Smooth muscle cell (in vitro differentiated cells): ENCODE results near the gene GADD45G. TPM values are rescaled to one million over a fixed set of nuclear protein-coding genes. Genes with fewer than 3 reads are reported as not detected.

Experiments
- DNase-seq: peaks from one replicate; lab custom pipeline; 2025; ENCODE audit not compliant: unreplicated experiment; lab: John Stamatoyannopoulos, UW
- H2AFZ ChIP-seq: fragments of 200-600 bp; sonication (generic); 2 replicates; pipeline ENCODE4 v1.6.0; 2016; ENCODE audit warnings: antibody characterized with exemption, low read depth, mild to moderate bottlenecking
- H3F3A ChIP-seq: fragments of 200-600 bp; sonication (generic); 2 replicates; pipeline ENCODE4 v1.6.0; 2017; ENCODE audit warnings: antibody characterized with exemption, low read depth
- H3K27ac ChIP-seq: fragments of 200-600 bp; sonication (generic); 2 replicates; pipeline ENCODE4 v1.5.1; 2016; ENCODE audit warnings: low read depth, mild to moderate bottlenecking
- H3K27me3 ChIP-seq: fragments of 200-600 bp; sonication (generic); 2 replicates; pipeline ENCODE4 v1.6.1; 2016; ENCODE audit warnings: low read depth, mild to moderate bottlenecking
- H3K36me3 ChIP-seq: fragments of 200-600 bp; sonication (generic); 2 replicates; pipeline ENCODE4 v1.5.1; 2016; ENCODE audit warnings: low read depth
- H3K4me1 ChIP-seq: fragments of 200-600 bp; sonication (generic); 2 replicates; pipeline ENCODE4 v1.5.1; 2016; ENCODE audit warnings: low read depth
- H3K4me2 ChIP-seq: fragments of 200-600 bp; sonication (generic); 2 replicates; pipeline ENCODE4 v1.6.0; 2016; ENCODE audit warnings: mild to moderate bottlenecking
- H3K4me3 ChIP-seq: fragments of 200-600 bp; sonication (generic); 2 replicates; pipeline ENCODE4 v1.5.1; 2016; ENCODE audit warnings: mild to moderate bottlenecking
- H3K79me2 ChIP-seq: fragments of 200-600 bp; sonication (generic); 2 replicates; pipeline ENCODE4 v1.6.0; 2016; ENCODE audit warnings: low read depth, mild to moderate bottlenecking
- H3K9ac ChIP-seq: fragments of 200-600 bp; sonication (generic); 2 replicates; pipeline ENCODE4 v1.6.0; 2016; ENCODE audit warnings: low read depth
- H3K9me3 ChIP-seq: fragments of 200-600 bp; sonication (generic); replicated peaks from 2 replicates; pipeline ENCODE4 v1.5.1; 2016; ENCODE audit warnings: low read depth
- H4K20me1 ChIP-seq: fragments of 200-600 bp; sonication (generic); 2 replicates; pipeline ENCODE4 v1.6.0; 2016; ENCODE audit warnings: low read depth
- CTCF ChIP-seq: fragments of 200-600 bp; sonication (generic); IDR thresholded peaks from 2 replicates; pipeline ENCODE4 v1.5.1; 2017; ENCODE audit warnings: borderline replicate concordance, mild to moderate bottlenecking, antibody characterized with exemption; ENCODE audit not compliant: insufficient read depth, poor library complexity, severe bottlenecking
- WGBS: methylation state at CpG from one replicate; pipeline ENCODE4 v1.1.7; 2016; ENCODE audit warnings: low lambda C conversion rate; 5-methylcytosine and 5-hydroxymethylcytosine counted together
- polyA plus RNA-seq: library from polyadenylated mRNA; unstranded; fragments of >200 nt; fragmentation: Nextera tagmentation; extraction: Ambion mirVana; gene quantifications from 2 replicates; pipeline ENCODE4 v1.2.1, GENCODE V29; 2016
- total RNA-seq: library from RNA; depleted of rRNA; stranded (reverse); fragments of >200 nt; gene quantifications from 2 replicates; pipeline ENCODE4 v1.2.3, GENCODE V29; 2014

Gene GADD45G
- total and polyA plus RNA-seq, 2 experiments from 2014 or later = 6.9 to 10.7 TPM

- H3K36me3 ChIP-seq = no peaks in the 10 kb centered on the region
- H3K9me3 ChIP-seq = no peaks in the 10 kb centered on the region
- no peaks in the 10 kb centered on the region for H3K27me3 ChIP-seq
- 56% methylated on average over 7 of the region's 7 CpGs for WGBS
- no peaks in the 10 kb centered on the region for H3K4me1 ChIP-seq
- H4K20me1 ChIP-seq = no peaks in the 10 kb centered on the region
- H3K79me2 ChIP-seq = no peaks in the 10 kb centered on the region
- H3K27ac ChIP-seq = no peak overlapping the region
- peak; percentile 75 for TF ChIP-seq CTCF
- H2AFZ ChIP-seq = no peak overlapping the region
- no peak overlapping the region for H3K4me2 ChIP-seq
- no peak for DNase-seq
- H3F3A ChIP-seq = no peaks in the 10 kb centered on the region
- no peak overlapping the region for H3K4me3 ChIP-seq
- H3K9ac ChIP-seq = no peak overlapping the region
Measured at GRCh38 chr9:89597711-89598362, 7.0 kb upstream of the GADD45G start.

GRCh38 chr9:89598363-89598713, 6.5 kb upstream of the GADD45G start:
- H2AFZ ChIP-seq = no peak overlapping the region

GRCh38 chr9:89598926-89599325, 5.9 kb upstream of the GADD45G start:
- H3K4me1 ChIP-seq = peaks cover 7% of the 10 kb centered on the region
- no peaks in the 10 kb centered on the region for H4K20me1 ChIP-seq
- H3K79me2 ChIP-seq = no peaks in the 10 kb centered on the region
- no peak overlapping the region for H3K9ac ChIP-seq
- H3F3A ChIP-seq = no peaks in the 10 kb centered on the region
- no peak overlapping the region for H3K4me3 ChIP-seq
- DNase-seq = no peak
- WGBS = 53% methylated on average over 10 of the region's 10 CpGs
- no peak overlapping the region for H3K4me2 ChIP-seq
- TF ChIP-seq CTCF = no peak
- no peak overlapping the region for H2AFZ ChIP-seq
- no peak overlapping the region for H3K27ac ChIP-seq
- no peaks in the 10 kb centered on the region for H3K27me3 ChIP-seq
- no peaks in the 10 kb centered on the region for H3K36me3 ChIP-seq
- H3K9me3 ChIP-seq = no peaks in the 10 kb centered on the region

More at GRCh38 chr9:89598363-89598713, 6.5 kb upstream of the GADD45G start:
- Histone ChIP-seq H3K4me3 (no peak overlapping the region), H3K9ac (no peak overlapping the region), H3K27me3 (no peaks in the 10 kb centered on the region), H3K9me3 (no peaks in the 10 kb centered on the region), H3K27ac (no peak overlapping the region), H4K20me1 (no peaks in the 10 kb centered on the region), H3K4me1 (peaks cover 2% of the 10 kb centered on the region), H3K36me3 (no peaks in the 10 kb centered on the region), H3F3A (no peaks in the 10 kb centered on the region), H3K79me2 (no peaks in the 10 kb centered on the region), H3K4me2 (no peak overlapping the region)
- no peak for TF ChIP-seq CTCF
- 4% methylated on average over 2 of the region's 2 CpGs for whole genome bisulfite sequencing
- DNase-seq = no peak

GRCh38 chr9:89600831-89601230, 4.0 kb upstream of the GADD45G start:
- WGBS = 85% methylated on average over 6 of the region's 6 CpGs
- H3K27me3 ChIP-seq = no peaks in the 10 kb centered on the region

More at GRCh38 chr9:89600831-89601230, 4.0 kb upstream of the GADD45G start:
- DNase-seq = no peak
- Histone ChIP-seq H3K9me3 (no peaks in the 10 kb centered on the region), H3K9ac (no peak overlapping the region), H3K36me3 (no peaks in the 10 kb centered on the region), H3K4me3 (no peak overlapping the region), H2AFZ (no peak overlapping the region), H3K27ac (no peak overlapping the region), H3K79me2 (no peaks in the 10 kb centered on the region), H3F3A (peaks cover 5% of the 10 kb centered on the region), H3K4me1 (peaks cover 12% of the 10 kb centered on the region), H3K4me2 (no peak overlapping the region), H4K20me1 (no peaks in the 10 kb centered on the region)
- no peak for TF ChIP-seq CTCF
